A673 (cell line): ENCODE results near the gene GDPD5.

Source experiments
- EZH2 ChIP-seq: fragments of 200-600 bp; sonication (generic); IDR thresholded peaks from 2 replicates; pipeline ENCODE4 v1.6.1; 2017; ENCODE audit warnings: borderline replicate concordance, low read depth, mild to moderate bottlenecking, mixed read lengths, antibody characterized with exemption, low read length; ENCODE audit not compliant: poor library complexity, severe bottlenecking
- TF ChIP-seq, protein P1 (sequence below): fragments of 300-800, 200-600 bp; sonication (generic); conservative IDR thresholded peaks from 2 replicates; pipeline ENCODE4 v1.5.1; 2017; ENCODE audit warnings: low read depth, mild to moderate bottlenecking, antibody characterized with exemption, low read length, moderate library complexity, mixed read lengths

DNA sequence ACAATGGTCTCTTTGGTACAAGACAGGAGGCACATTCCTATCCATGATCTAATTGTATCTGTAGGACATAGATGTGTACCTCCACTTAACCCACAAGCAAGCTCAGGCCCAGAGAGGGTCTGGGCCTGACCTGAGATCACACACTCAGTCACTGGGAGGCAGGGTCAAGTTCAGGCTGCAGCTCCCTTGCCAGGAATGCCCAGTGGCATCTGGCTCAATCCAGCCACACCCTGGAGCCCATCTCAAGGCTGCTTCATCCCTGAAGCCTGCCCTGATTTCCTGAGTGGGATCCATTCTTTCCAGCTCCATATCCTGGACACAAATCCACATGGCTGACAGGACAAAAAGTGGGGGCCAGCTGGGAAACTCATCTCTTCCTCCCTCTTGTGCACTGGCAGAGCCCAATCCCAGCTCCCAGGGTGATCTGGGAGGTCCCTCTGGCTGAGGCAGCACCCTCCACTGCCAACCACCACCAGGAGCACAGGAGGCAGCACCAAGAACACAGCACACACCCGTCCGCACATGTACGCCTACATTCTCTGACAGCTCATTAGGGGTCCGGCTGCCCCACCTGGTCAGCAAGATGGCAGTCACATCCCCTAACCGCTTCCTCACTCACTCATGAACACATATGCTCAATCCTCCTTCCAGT lies 53.5 kb downstream of the GDPD5 start:
- TF ChIP-seq, protein P1, sequence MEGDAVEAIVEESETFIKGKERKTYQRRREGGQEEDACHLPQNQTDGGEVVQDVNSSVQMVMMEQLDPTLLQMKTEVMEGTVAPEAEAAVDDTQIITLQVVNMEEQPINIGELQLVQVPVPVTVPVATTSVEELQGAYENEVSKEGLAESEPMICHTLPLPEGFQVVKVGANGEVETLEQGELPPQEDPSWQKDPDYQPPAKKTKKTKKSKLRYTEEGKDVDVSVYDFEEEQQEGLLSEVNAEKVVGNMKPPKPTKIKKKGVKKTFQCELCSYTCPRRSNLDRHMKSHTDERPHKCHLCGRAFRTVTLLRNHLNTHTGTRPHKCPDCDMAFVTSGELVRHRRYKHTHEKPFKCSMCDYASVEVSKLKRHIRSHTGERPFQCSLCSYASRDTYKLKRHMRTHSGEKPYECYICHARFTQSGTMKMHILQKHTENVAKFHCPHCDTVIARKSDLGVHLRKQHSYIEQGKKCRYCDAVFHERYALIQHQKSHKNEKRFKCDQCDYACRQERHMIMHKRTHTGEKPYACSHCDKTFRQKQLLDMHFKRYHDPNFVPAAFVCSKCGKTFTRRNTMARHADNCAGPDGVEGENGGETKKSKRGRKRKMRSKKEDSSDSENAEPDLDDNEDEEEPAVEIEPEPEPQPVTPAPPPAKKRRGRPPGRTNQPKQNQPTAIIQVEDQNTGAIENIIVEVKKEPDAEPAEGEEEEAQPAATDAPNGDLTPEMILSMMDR: no peak
- TF ChIP-seq EZH2: no peak
